ENCODE results near the gene SNX13. TPM values are rescaled to one million over a fixed set of nuclear protein-coding genes. Genes with fewer than 3 reads are reported as not detected.

SNX13 gene, protein sequence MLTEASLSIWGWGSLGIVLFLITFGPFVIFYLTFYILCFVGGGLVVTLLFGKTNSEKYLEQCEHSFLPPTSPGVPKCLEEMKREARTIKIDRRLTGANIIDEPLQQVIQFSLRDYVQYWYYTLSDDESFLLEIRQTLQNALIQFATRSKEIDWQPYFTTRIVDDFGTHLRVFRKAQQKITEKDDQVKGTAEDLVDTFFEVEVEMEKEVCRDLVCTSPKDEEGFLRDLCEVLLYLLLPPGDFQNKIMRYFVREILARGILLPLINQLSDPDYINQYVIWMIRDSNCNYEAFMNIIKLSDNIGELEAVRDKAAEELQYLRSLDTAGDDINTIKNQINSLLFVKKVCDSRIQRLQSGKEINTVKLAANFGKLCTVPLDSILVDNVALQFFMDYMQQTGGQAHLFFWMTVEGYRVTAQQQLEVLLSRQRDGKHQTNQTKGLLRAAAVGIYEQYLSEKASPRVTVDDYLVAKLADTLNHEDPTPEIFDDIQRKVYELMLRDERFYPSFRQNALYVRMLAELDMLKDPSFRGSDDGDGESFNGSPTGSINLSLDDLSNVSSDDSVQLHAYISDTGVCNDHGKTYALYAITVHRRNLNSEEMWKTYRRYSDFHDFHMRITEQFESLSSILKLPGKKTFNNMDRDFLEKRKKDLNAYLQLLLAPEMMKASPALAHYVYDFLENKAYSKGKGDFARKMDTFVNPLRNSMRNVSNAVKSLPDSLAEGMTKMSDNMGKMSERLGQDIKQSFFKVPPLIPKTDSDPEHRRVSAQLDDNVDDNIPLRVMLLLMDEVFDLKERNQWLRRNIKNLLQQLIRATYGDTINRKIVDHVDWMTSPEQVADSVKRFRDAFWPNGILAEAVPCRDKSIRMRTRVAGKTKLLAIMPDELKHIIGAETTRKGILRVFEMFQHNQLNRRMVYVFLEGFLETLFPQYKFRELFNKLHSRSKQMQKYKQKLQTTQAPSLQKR
- total RNA-seq: 10 to 100 TPM; 71.1 to 94.9 (median 80.9) TPM

DNA sequence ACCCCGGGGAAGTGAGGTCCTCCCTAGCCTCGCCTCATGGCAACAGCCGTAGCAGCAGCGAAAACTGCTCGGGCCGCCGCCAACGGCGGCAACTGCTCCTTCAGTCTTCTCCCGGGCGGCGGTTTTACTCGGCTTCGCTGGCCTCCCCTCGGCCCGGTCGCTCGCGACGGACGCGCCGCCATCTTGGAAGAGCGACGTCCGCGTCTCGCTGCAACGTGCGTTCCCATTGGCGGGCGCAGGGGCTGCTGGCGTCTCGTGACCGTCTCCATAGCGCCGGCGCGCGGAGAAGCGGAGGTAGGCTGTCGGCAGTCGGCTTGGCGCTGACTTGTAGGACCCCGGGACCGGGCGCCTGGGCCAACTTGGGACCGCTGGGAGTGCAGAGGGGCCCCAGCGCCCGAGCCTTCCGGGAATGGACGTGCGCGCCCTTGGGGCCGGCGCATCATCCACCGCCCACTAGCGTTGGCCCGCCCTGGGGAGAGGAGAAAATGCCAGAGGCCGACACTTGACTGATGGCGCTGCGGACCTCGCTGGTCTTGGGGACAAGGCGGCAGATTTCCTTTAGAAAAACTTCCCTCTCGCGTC is at the start of gene SNX13:
Gene SNX13, minus strand, starts transcription at position 193 of the 582 bp plus-strand sequence. CDS start 199 bp downstream, outside the sequence.
- TF ChIP-seq, protein P1, sequence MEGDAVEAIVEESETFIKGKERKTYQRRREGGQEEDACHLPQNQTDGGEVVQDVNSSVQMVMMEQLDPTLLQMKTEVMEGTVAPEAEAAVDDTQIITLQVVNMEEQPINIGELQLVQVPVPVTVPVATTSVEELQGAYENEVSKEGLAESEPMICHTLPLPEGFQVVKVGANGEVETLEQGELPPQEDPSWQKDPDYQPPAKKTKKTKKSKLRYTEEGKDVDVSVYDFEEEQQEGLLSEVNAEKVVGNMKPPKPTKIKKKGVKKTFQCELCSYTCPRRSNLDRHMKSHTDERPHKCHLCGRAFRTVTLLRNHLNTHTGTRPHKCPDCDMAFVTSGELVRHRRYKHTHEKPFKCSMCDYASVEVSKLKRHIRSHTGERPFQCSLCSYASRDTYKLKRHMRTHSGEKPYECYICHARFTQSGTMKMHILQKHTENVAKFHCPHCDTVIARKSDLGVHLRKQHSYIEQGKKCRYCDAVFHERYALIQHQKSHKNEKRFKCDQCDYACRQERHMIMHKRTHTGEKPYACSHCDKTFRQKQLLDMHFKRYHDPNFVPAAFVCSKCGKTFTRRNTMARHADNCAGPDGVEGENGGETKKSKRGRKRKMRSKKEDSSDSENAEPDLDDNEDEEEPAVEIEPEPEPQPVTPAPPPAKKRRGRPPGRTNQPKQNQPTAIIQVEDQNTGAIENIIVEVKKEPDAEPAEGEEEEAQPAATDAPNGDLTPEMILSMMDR (IDR thresholded peaks at IDR 0.05; ENCODE audit: low read depth): no peak

DNA sequence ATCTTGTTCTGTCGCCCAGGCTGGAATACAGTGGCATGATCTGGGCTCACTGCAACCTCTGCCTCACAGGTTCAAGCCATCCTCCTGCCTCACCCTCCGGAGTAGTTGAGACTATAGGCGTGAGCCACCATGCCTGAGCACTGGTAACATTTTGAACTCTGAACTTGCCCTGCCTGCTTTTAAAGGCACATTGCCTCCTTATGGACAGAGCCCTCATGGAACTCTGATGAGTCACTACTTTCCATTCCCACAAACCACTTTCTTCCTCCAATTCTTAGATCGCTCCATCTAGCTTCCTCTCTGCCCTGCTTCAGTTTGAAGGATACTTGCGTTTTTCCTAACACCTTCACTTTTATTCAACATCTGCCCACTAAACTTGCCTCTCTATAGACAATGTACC is 49.3 kb upstream of the SNX13 start:
- TF ChIP-seq, protein P1 (IDR thresholded peaks at IDR 0.05; ENCODE audit: low read depth): no peak

DNA sequence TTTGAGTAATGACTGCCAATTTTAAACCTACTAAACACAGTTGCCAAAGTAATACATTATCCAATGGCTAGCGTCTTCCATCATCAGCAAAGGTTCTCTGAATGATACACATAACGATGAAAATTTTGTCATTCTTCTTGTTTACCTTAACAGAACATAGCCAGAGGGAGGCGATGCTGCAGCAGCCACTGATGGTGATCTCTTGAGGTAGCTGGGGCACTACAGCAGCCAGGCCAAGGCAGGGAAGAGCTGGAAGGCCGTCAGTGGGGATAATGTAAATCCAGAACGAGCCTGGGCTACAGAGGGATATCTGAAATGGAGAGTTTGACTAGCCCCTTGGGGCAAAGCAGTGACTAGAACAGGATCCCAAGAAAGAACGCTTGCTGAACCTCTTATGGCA is 48.6 kb upstream of the SNX13 start:
- TF ChIP-seq, protein P1 (IDR thresholded peaks at IDR 0.05; ENCODE audit: low read depth): no peak

DNA sequence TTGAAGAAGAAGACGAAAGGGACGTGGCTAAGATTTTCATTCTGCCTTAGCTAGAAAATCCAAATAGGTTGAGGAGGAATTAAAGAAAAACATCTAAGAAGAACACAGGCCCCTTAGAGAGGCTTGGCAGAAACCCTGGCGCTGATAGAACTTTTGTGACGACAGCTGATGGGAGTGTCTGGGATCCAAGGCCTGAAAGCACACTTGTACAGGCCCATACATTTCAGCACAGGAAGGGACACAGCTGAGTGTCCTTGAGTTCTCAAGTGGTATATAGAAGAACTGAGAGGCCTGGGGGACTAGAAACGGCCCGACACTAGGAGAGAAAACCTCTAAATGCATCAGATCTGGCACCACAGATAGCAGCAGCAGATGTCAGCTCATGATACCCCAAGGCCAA is 47.8 kb upstream of the SNX13 start:
- TF ChIP-seq, protein P1 (IDR thresholded peaks at IDR 0.05; ENCODE audit: low read depth): no peak

DNA sequence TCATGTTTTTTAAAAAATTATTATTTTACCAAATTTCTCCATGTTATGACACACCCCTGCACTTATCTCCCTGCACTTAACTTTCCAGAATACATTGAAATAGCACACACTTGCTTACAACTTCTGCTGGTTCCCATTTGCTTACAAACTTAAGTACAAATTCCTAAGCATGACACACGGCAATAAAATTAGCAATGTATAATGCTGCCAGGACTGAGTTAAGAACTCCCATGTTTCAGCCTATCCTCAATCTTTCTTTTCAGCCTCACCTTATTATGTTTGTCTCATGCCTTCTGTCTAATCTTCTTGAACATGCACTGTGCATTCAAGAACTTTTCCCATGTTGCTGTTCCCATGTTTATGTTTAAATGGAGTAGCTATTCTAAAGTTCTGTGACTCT is 46.6 kb upstream of the SNX13 start:
- TF ChIP-seq, protein P1 (IDR thresholded peaks at IDR 0.05; ENCODE audit: low read depth): no peak

DNA sequence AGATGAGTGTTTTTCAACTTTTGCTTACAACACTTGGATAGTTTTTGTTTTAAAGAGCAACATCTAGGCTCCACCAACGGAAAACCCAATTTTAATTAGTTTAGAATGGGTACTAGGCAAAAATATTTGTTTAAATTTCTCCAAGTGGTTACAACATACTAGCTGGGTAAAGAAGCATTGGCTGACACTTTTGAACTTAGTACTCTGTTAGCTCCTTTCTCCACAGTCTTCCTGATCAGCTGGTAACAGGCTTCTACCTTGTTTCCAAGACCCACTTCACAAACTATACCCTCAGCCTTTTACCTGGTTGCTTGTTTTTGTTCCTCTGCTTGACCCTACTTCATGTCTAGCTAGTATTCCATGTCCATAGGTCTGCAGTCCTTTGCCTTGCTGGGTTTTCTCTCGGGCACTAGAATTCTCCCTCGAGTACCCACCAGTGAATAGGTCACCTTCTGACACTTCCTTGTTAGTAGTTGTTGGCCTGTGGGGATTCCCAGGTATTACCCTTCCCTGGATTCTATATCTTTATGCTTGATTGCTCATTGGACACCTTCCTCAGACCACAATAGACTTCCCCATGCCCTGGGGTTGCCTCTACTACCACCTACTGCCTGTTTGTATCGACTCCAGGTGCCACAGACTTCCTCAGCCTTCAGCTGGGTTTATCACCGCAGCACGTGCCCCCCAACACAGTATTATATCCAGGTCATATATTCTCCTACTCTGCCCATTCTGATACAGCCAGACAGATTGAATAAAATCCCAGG is 45.4 kb upstream of the SNX13 start:
- TF ChIP-seq, protein P1 (IDR thresholded peaks at IDR 0.05; ENCODE audit: low read depth): no peak
